Ammon's horn (tissue), 1 donor: Measurements from ENCODE around the gene SBF1.

Source experiments
- DNase-seq: peaks from one replicate; pipeline ENCODE4 v3.0.0-alpha.2; 2016; ENCODE audit warnings: low spot score

The SBF1 gene

DNA sequence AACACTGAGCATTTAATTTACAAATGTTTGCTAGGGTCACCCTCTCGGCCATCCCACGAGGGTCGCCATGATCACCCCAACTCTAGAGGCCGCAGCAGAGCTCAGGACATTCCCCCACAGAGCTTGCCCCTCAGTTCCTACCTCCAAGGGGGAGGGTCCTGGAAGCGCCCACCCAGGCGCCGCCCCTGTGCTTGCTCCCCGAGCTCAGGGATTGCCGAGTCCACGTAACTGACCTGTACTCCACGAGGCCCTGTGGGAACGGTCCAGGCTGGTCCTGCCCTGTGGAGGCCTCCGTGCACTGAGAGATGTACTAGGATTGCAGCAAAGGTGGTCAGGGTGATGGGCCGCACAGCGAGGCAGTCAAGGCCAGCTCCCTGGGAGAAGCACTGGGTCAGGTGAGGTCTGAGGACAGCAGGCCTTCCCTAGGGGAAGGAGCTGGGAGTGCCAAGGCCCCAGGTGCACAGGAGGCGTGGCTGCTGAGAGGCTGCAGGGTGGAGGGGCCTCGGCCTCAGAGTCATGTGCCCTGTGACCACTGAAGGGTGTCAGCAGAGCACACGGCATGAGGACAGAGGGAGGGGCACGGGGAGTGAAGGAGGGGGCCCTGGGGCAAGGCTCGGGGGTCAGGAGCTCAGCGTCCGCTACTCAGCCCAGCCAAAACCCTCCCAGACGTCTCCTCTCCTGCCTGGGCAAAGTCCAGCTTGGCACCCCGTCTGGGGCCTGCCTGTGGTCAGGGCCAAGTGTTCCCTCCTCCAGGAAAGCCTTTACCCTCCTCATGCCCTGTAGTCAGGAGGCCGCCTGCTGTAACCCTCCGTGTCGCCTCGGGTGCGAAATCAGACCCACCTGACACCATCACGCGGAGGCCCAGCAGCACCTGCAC, 9.4 kb upstream of the SBF1 start:
- DNase-seq: no peak

DNA sequence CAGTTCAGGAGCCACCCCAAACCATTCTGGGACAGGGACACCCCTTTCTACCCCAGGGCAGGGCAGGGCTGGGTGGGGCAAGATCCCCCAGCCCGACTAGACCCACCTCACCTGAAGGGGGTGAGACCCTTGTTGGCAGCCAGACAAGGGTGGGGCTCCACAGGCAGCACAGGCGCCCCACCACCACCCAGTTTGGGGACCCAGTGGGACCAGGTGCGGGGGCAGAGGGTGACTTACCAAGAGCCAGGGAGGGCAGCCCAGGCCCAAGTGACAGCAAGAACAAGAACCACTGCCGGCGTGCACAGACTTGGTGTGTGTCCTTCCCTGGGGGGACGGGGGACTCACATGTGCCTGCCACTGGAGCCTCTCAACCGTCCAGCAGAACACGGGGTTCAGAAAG, 8.7 kb upstream of the SBF1 start:
- no peak for DNase-seq

GRCh38 chr22:50483106-50483505, 8.3 kb upstream of the SBF1 start:
- DNase-seq: no peak

- no peak for DNase-seq
These were observed 7.6 kb upstream of the SBF1 start for GRCh38 chr22:50482107-50483074.

- no peak for DNase-seq
These were observed 6.7 kb upstream of the SBF1 start, which contains the start of gene ADM2 for GRCh38 chr22:50481440-50482106. Gene ADM2, plus strand, starts transcription at chr22:50481543. Its CDS starts 305 bp downstream, at chr22:50481848.

GRCh38 chr22:50481045-50481439, 6.2 kb upstream of the SBF1 start:
- DNase-seq: no peak

DNA sequence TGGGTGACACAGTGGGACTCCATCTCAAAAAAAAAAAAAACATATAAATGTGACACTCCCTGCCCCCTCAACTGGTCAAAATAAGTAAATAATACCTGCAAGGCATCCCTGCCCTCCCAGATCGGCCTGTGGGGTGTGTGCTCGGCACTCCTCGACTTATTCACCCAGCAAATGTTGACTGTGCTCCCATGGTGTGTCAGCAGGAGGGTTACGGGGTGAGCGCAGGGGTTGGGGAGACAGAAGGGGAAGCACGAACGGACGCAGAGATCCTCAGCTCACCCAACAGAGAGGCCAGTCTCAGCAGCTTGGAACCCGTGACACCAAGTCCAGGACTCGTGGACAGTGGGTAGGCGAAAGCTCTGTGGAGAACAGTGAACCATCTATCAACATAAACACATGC, 4.9 kb upstream of the SBF1 start:
- DNase-seq: no peak

DNA sequence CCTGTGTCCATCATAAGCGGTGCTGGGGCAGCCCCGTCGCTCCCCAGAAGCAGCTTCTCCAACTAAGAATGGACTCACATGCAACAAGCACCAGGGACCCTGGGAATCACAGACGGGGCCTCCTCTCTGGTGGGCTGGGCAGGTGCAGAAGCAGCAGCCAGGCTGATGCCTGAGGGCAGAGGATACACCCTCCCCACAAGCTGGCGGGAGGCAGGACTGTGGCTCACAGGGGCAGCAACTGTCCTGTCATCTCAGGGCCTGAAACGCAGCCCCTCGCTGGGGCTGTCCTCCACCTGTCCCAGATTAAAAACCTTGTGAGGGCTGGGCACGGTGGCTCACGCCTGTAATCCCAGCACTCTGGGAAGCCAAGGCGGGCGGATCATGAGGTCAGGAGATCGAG, 3.1 kb upstream of the SBF1 start:
- DNase-seq: no peak

- DNase-seq: no peak
These were observed 2.0 kb upstream of the SBF1 start for GRCh38 chr22:50476868-50477267.

GRCh38 chr22:50475652-50476002, 792 bp upstream of the SBF1 start:
- DNase-seq: no peak

- DNase-seq: peak; percentile 45
These were observed 772 bp downstream of the SBF1 start for GRCh38 chr22:50473855-50474671.

DNA sequence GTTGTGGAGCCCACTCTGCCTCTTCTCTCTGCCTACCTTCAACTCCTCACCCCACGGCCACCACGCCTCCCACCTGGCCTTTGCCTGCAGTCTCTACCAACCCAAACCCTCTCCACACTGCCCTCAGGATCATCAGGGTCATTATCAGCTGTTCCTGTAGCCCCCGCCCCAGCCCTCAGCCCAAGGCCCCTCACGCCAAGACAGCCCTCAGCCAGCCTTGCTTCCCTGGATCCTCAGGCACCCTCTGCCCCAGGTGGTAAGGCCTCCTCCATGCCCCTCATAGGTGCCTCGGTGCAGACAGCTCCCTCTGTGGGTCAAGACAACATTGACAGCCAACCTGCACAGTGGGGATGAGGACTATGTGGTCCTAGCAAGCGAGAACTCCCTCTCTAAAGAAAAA, 1.7 kb downstream of the SBF1 start:
- no peak for DNase-seq

- no peak for DNase-seq
These were observed 2.9 kb downstream of the SBF1 start for GRCh38 chr22:50471962-50472361.

GRCh38 chr22:50471197-50471847, 3.5 kb downstream of the SBF1 start:
- DNase-seq: peak; percentile 87

GRCh38 chr22:50470491-50470890, 4.3 kb downstream of the SBF1 start:
- no peak for DNase-seq

GRCh38 chr22:50469377-50470305, 5.2 kb downstream of the SBF1 start:
- no peak for DNase-seq

GRCh38 chr22:50468626-50469025, 6.2 kb downstream of the SBF1 start:
- DNase-seq: no peak

DNA sequence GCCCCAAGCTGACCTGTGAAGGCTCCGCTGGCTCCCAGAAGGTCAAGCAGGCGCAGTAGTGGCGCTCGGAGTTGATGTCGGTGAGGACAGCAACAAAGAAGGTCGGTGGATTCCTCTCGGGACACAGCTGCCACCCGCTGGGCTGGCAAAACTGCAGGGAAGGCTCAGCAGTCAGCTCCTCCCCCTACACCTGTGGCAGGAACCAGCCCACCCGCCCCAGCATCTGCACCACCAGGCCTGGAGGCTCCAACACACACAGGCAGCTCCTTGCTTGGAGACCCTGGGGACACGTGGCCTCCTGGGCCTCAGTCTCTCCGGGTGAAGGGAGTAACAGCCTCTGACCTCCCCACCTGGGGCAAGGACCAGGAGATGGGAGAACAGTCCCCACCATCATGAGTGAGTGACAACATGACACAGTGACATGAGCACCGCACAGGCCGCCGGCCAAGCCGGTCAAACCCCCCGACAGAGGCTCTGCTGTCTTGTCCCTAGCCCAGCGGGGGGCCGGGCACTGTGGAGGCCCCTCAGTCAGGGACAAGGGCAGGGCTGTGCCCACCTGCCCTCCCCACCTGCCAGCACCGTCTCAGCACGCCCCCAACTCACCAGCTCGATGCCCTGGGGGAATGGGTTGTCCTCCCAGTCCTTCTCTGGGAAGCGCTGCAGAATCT, 6.9 kb downstream of the SBF1 start:
- DNase-seq: no peak

GRCh38 chr22:50467341-50467740, 7.5 kb downstream of the SBF1 start:
- DNase-seq: no peak
